GM19395 (cell line): ENCODE data around the gene GTF2H2.
"Not testable (repeated sequence)": the region's sequence is repeated elsewhere in the genome, so short reads cannot be mapped to it uniquely, and the experiment has no call there.

Experiments used
- ATAC-seq: cut with Tn5 transposase; IDR thresholded peaks from one replicate; pipeline ENCODE4 v1.9.1; 2021; ENCODE audit warnings: mild to moderate bottlenecking, moderate library complexity; ENCODE audit not compliant: unreplicated experiment

Gene GTF2H2

GRCh38 chr5:71067262-71067928 is at the start of gene GTF2H2:
Gene GTF2H2 (minus strand): TSS chr5:71067676. CDS start chr5:71062763, 4,913 bp downstream.
- ATAC-seq = peak; percentile 92

GRCh38 chr5:71109730-71110275 is 42.3 kb upstream of the GTF2H2 start:
- not testable (repeated sequence) for ATAC-seq

GRCh38 chr5:71099996-71100395 is 32.5 kb upstream of the GTF2H2 start:
- not testable (repeated sequence) for ATAC-seq

DNA sequence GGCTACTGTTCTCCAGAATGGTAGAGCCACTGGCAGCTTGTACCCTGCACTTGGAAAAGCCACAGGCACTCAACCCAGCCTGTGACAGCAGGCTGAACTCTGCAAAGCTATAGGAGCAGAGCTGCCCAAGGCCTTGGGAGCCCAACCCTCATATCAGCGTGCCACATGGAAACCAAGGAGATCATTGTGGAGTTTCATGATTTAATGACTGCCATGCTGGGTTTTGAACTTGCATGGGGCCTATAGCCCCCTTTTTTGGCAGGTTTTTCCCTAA is 30.4 kb upstream of the GTF2H2 start:
- not testable (repeated sequence) for ATAC-seq

- not testable (repeated sequence) for ATAC-seq
Observed at GRCh38 chr5:71097173-71097929, 29.9 kb upstream of the GTF2H2 start.

GRCh38 chr5:71089773-71090172 is 22.3 kb upstream of the GTF2H2 start:
- ATAC-seq = not testable (repeated sequence)

DNA sequence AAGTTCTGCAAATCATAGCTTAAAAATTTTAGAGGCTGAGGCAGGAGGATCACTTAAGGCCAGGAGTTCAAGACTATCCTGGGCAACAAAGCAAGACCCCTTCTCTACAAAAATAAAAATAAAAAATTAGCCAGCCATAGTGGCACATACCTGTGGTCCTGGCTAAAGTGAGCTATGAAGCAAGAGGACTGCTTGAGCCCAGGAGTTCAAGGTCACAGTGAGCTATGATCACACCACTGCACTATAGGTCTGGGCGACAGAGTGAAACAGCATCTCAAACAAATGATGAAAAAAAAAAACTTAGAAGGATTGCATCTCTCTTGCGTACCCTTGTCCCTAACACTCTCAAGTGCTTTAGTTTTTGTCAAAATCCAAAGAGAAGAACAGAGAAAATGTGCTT is 21.3 kb upstream of the GTF2H2 start:
- not testable (repeated sequence) for ATAC-seq

GRCh38 chr5:71086145-71086544 is 18.7 kb upstream of the GTF2H2 start:
- not testable (repeated sequence) for ATAC-seq

- not testable (repeated sequence) for ATAC-seq
Observed at GRCh38 chr5:71084280-71085063, 17.0 kb upstream of the GTF2H2 start.

GRCh38 chr5:71082898-71083297 is 15.4 kb upstream of the GTF2H2 start:
- ATAC-seq = not testable (repeated sequence)

- not testable (repeated sequence) for ATAC-seq
Observed at GRCh38 chr5:71082340-71082739, 14.9 kb upstream of the GTF2H2 start.

GRCh38 chr5:71061322-71061721 is 6.2 kb downstream of the GTF2H2 start:
- not testable (repeated sequence) for ATAC-seq

DNA sequence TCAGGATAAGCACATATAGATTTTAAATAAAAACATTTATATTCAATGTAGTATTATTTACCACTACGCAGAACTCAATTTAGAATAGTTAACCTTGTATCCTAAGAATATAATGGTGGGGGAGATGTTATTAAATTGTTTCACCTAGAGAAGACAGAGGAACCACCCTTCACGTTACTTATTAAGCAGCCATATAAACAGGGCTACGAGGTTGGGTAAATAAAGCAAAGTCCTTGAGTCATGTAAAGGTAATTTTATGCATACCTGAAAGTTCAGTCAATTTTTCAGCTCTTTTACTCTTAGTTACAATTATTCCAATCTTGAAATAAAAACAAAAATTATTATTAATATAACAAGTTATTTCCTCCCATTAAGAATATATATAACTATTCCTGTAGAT is 8.1 kb downstream of the GTF2H2 start:
- ATAC-seq = not testable (repeated sequence)

DNA sequence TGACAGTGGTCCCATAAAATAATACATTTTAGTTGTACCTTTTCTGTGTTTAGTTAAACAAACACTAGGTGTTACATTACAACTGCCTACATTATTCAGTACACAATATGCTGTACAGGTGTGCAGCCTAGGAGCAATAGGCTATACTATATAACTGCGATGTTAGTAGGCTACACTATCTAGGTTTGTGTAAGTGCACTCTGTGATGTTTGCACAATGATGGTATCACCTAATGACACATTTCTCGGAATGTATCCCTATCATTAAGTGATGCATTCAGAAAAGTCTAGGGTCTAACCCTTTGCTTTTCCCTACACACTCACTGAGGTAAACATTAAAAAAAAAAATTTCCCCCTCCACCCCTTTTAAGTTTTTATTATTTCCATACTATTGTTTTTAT is 22.7 kb downstream of the GTF2H2 start:
- ATAC-seq = not testable (repeated sequence)

- not testable (repeated sequence) for ATAC-seq
Observed at GRCh38 chr5:71044128-71044527, 23.3 kb downstream of the GTF2H2 start.

DNA sequence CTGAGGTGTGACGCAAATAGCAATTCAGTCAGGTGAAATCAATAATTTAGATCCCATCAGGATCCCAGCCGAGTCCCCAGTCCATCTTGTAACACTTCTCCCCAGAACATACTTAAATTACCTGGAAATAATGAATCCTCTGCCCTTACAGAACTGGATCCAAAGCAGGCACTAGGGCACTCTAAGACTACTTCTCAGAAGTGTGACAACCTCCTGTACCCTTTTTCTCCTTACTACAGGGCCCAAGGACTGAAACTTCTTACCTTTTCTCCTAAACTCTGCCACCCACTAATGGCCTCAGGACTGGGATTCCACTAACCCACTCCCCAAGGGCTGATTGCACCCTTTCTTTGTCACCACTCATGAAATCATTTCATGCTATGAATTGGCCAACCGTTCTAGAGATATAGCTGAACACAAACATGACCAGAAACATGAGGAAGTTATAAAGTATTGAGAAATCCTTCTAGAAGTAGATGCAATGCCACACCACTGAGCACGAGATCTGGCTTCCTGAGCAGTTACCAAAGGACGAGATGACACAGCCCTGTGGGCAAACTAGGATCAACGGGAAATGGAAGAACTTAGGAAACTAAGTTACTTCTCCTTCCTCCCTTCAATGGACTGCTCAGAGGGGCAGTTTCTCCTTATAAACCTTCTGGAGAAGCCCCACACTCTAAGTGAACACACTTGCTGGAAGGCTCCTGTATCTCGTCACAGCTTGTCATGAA is 36.3 kb downstream of the GTF2H2 start:
- not testable (repeated sequence) for ATAC-seq

- ATAC-seq = not testable (repeated sequence)
Observed at GRCh38 chr5:71025289-71025953, 42.1 kb downstream of the GTF2H2 start, which contains the start of gene NAIP. Gene NAIP (minus strand): TSS chr5:71025339. CDS start chr5:71012915, 12,424 bp downstream.

DNA sequence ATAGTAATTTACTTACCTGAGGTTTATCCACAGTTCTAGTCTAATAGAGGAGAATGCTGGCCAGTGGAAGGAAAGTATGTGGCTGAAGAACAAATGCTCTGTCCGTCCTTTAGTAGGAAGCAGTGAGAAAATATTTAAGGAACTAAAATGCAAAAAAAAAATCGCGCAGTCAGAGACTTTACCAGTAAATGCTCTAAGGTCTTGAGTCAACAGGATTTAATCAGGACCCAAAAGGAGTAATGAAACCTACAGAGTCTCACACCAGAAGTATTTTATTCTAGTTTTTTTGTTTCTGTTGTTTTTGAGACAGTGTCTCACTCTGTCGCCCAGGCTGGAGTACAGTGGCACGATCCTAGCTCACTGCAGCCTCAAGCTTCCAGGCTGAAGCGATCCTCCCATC is 46.8 kb downstream of the GTF2H2 start:
- not testable (repeated sequence) for ATAC-seq

DNA sequence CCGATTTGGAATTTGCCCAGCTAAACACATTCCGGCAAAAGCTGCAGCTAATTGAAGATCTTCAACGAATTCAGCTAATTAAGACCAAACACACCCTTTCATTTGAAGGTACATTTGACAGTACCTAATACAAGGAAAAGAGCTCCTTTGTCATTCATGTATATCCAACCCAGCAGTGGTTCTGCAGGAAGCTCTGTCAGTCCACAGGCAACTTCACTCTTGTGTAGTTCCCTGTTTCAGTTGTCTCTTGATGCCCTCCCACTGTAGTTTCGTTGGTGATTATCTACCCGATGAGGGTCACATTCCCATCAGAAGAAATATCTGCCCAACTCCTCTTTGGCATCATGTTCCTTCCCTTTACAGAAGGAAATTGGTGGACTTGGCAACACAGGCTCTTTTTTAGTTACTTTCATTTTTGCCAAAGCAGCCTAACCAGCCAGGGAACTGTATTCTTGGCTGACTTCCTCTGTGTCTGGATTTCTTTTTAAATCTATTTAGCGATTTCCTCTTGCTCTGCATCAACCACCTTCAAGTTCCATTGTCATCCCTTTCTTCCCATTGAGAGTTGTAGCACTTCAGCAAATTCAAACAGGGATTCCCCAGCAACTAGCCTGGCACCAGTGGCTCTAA is 49.0 kb downstream of the GTF2H2 start:
- not testable (repeated sequence) for ATAC-seq
